Measurements from ENCODE around the gene PIK3C2G.

PIK3C2G gene

DNA sequence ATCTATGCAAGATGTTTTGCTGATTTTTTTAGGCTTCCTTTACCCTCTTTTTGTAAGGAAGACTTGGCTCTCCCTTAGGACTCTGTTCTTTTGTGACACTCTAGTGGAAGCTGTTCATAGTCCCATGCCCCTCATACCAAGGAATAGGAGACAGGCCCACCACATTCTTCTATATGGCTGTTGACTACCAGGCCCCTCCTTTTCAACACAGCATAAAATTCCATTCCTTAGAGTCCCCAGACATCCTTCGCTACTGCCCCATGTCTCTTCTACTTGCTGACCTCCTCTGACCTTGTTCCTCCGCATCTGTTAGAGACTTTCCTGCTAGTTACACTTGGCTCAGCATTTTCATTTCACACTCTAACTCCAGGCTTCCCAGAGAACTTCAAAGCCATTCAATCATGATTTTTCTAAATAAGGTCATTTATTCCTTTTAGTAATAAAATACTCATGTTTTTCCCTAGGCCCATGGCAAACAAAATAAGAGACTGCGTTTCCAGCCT lies 9.7 kb downstream of the PIK3C2G start:
- Histone ChIP-seq H3K27ac (ENCODE audit: low read length) (no peak overlapping the region), H3K79me2 (ENCODE audit: insufficient read depth, low read length) (no peaks in the 10 kb centered on the region), H4K20me1 (ENCODE audit: insufficient read depth, low read length) (no peaks in the 10 kb centered on the region), H3K36me3 (ENCODE audit: insufficient read depth, low read length) (no peaks in the 10 kb centered on the region), H3K9ac (ENCODE audit: low read depth, low read length) (no peak overlapping the region), H3K9me3 (ENCODE audit: insufficient read depth, low read length, severe bottlenecking) (no peaks in the 10 kb centered on the region), H3K4me3 (ENCODE audit: low read depth in 1 of 2, low read length in 2 of 2) (no peak overlapping the region), H3K27me3 (ENCODE audit: insufficient read depth, low read length, poor library complexity) (no peaks in the 10 kb centered on the region), H3K4me2 (ENCODE audit: insufficient read depth, low read length) (no peak overlapping the region), H2AFZ (ENCODE audit: low read depth, low read length) (no peak overlapping the region), H3K4me1 (ENCODE audit: insufficient read depth, low read length) (no peaks in the 10 kb centered on the region)
- ATAC-seq (ENCODE audit: insufficient read depth, low read depth) (no peak), DNase-seq (no peak)
- TF ChIP-seq EZH2 (IDR thresholded peaks at IDR 0.05; ENCODE audit: borderline replicate concordance, low read depth, low read length, severe bottlenecking): no peak
- TF ChIP-seq, protein P1, sequence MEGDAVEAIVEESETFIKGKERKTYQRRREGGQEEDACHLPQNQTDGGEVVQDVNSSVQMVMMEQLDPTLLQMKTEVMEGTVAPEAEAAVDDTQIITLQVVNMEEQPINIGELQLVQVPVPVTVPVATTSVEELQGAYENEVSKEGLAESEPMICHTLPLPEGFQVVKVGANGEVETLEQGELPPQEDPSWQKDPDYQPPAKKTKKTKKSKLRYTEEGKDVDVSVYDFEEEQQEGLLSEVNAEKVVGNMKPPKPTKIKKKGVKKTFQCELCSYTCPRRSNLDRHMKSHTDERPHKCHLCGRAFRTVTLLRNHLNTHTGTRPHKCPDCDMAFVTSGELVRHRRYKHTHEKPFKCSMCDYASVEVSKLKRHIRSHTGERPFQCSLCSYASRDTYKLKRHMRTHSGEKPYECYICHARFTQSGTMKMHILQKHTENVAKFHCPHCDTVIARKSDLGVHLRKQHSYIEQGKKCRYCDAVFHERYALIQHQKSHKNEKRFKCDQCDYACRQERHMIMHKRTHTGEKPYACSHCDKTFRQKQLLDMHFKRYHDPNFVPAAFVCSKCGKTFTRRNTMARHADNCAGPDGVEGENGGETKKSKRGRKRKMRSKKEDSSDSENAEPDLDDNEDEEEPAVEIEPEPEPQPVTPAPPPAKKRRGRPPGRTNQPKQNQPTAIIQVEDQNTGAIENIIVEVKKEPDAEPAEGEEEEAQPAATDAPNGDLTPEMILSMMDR (IDR thresholded peaks at IDR 0.05; ENCODE audit: borderline replicate concordance, extremely low read depth, low read length, poor library complexity, severe bottlenecking): no peak

DNA sequence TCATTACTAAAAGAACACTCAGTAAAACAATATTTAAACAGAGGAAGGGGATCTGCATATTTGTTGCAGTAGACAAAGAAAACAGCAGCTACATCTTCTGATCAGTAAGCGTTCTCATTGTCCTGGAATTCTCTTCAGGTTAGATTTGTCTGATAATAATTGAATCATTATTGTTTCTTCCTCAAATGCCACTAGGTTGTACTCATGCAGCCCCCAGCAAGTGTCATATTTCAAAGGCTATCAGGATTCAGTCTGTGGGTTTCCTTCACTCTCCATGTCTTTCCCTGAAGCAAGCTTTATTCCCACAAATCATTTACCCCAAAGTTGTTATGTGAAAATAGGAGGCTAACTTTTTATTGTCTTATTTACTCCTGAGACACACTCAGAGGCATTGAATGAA lies 14.7 kb downstream of the PIK3C2G start:
- Histone ChIP-seq H3K4me2 (ENCODE audit: insufficient read depth, low read length) (no peak overlapping the region), H3K4me3 (ENCODE audit: low read depth in 1 of 2, low read length in 2 of 2) (no peak overlapping the region), H4K20me1 (ENCODE audit: insufficient read depth, low read length) (no peaks in the 10 kb centered on the region), H3K27ac (ENCODE audit: low read length) (no peak overlapping the region), H3K9ac (ENCODE audit: low read depth, low read length) (no peak overlapping the region), H3K4me1 (ENCODE audit: insufficient read depth, low read length) (no peaks in the 10 kb centered on the region), H2AFZ (ENCODE audit: low read depth, low read length) (no peak overlapping the region), H3K27me3 (ENCODE audit: insufficient read depth, low read length, poor library complexity) (no peaks in the 10 kb centered on the region), H3K9me3 (ENCODE audit: insufficient read depth, low read length, severe bottlenecking) (no peaks in the 10 kb centered on the region), H3K36me3 (ENCODE audit: insufficient read depth, low read length) (no peaks in the 10 kb centered on the region), H3K79me2 (ENCODE audit: insufficient read depth, low read length) (no peaks in the 10 kb centered on the region)
- TF ChIP-seq, protein P1 (IDR thresholded peaks at IDR 0.05; ENCODE audit: borderline replicate concordance, extremely low read depth, low read length, poor library complexity, severe bottlenecking): no peak
- no peak for TF ChIP-seq EZH2 (IDR thresholded peaks at IDR 0.05; ENCODE audit: borderline replicate concordance, low read depth, low read length, severe bottlenecking)
- ATAC-seq (ENCODE audit: insufficient read depth, low read depth): no peak
- no peak for DNase-seq

DNA sequence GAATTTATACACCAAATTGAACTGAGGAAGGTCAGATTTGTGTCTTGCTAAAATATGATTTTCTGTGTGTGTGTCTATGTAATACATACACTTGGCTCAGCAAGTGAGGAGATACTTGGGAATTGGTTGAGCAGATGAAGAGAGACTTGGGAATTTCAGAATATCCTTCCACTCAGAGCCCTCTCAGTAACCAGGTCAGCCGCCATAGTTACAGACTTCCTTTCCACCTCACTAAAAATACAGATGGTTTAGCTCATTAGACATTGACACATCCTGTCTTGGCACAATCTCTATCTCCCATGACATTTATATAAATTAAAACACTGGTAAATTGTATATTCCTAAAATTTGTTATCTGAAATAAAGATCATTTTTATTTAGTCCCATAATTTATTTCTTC lies 15.9 kb downstream of the PIK3C2G start:
- DNase-seq (no peak), ATAC-seq (ENCODE audit: insufficient read depth, low read depth) (no peak)
- Histone ChIP-seq H3K36me3 (ENCODE audit: insufficient read depth, low read length) (no peaks in the 10 kb centered on the region), H3K79me2 (ENCODE audit: insufficient read depth, low read length) (no peaks in the 10 kb centered on the region), H3K4me3 (ENCODE audit: low read depth in 1 of 2, low read length in 2 of 2) (no peak overlapping the region), H2AFZ (ENCODE audit: low read depth, low read length) (no peak overlapping the region), H4K20me1 (ENCODE audit: insufficient read depth, low read length) (no peaks in the 10 kb centered on the region), H3K27ac (ENCODE audit: low read length) (no peak overlapping the region), H3K9me3 (ENCODE audit: insufficient read depth, low read length, severe bottlenecking) (no peaks in the 10 kb centered on the region), H3K4me2 (ENCODE audit: insufficient read depth, low read length) (no peak overlapping the region), H3K4me1 (ENCODE audit: insufficient read depth, low read length) (no peaks in the 10 kb centered on the region), H3K27me3 (ENCODE audit: insufficient read depth, low read length, poor library complexity) (no peaks in the 10 kb centered on the region), H3K9ac (ENCODE audit: low read depth, low read length) (no peak overlapping the region)
- no peak for TF ChIP-seq EZH2 (IDR thresholded peaks at IDR 0.05; ENCODE audit: borderline replicate concordance, low read depth, low read length, severe bottlenecking)
- TF ChIP-seq, protein P1 (IDR thresholded peaks at IDR 0.05; ENCODE audit: borderline replicate concordance, extremely low read depth, low read length, poor library complexity, severe bottlenecking): no peak

- no peaks in the 10 kb centered on the region for H3K36me3 ChIP-seq (ENCODE audit: insufficient read depth, low read length)
- no peak overlapping the region for H2AFZ ChIP-seq (ENCODE audit: low read depth, low read length)
- H3K9ac ChIP-seq (ENCODE audit: low read depth, low read length): no peak overlapping the region
- H3K4me1 ChIP-seq (ENCODE audit: insufficient read depth, low read length): no peaks in the 10 kb centered on the region
- ATAC-seq (ENCODE audit: insufficient read depth, low read depth) (no peak), DNase-seq (no peak)
- H3K4me3 ChIP-seq (ENCODE audit: low read depth in 1 of 2, low read length in 2 of 2): no peak overlapping the region
- no peaks in the 10 kb centered on the region for H3K79me2 ChIP-seq (ENCODE audit: insufficient read depth, low read length)
- no peaks in the 10 kb centered on the region for H3K9me3 ChIP-seq (ENCODE audit: insufficient read depth, low read length, severe bottlenecking)
- H3K4me2 ChIP-seq (ENCODE audit: insufficient read depth, low read length): no peak overlapping the region
- no peak overlapping the region for H3K27ac ChIP-seq (ENCODE audit: low read length)
- no peaks in the 10 kb centered on the region for H3K27me3 ChIP-seq (ENCODE audit: insufficient read depth, low read length, poor library complexity)
- TF ChIP-seq, protein P1 (IDR thresholded peaks at IDR 0.05; ENCODE audit: borderline replicate concordance, extremely low read depth, low read length, poor library complexity, severe bottlenecking): no peak
- H4K20me1 ChIP-seq (ENCODE audit: insufficient read depth, low read length): no peaks in the 10 kb centered on the region
These were observed 19.4 kb downstream of the PIK3C2G start for GRCh38 chr12:18280728-18281127.

Data from DND-41 (cell line).